ENCODE measurements around the gene SGK2.
"Not testable (repeated sequence)": the region's sequence is repeated elsewhere in the genome, so short reads cannot be mapped to it uniquely, and the experiment has no call there.

The SGK2 gene

GRCh38 chr20:43605715-43606114 lies 46.9 kb downstream of the SGK2 start:
- no peak for DNase-seq

- not testable (repeated sequence) for DNase-seq
These were observed 48.5 kb downstream of the SGK2 start for GRCh38 chr20:43607278-43607677.

GRCh38 chr20:43631598-43631997 lies 72.8 kb downstream of the SGK2 start:
- DNase-seq, result no peak

Measured in fibroblast of skin of back (primary cell).